Muscle layer of duodenum (tissue), 2 donors: ENCODE results near the gene PLOD3.
A peak's percentile ranks its signal among the peaks of the same experiment; 100 is the strongest.
"Not testable (repeated sequence)": the region's sequence is repeated elsewhere in the genome, so short reads cannot be mapped to it uniquely, and the experiment has no call there.

Experiments used
- H3K27ac ChIP-seq: one replicate; pipeline ENCODE4 v1.7.0; 2013; ENCODE audit warnings: mild to moderate bottlenecking, low read length
- H3K27me3 ChIP-seq: one replicate; pipeline ENCODE4 v1.7.0; 2013; ENCODE audit warnings: low read depth, mild to moderate bottlenecking, control low read depth, low read length
- H3K36me3 ChIP-seq, 2 donors: one replicate each; pipeline ENCODE4 v1.7.0; 2013; ENCODE audit warnings: low read length in 2 of 2, control low read depth in 1 of 2, mild to moderate bottlenecking in 1 of 2; ENCODE audit not compliant: insufficient read depth in 2 of 2, control insufficient read depth in 1 of 2
- H3K4me1 ChIP-seq, 2 donors: one replicate each; pipeline ENCODE4 v1.7.0; 2013; ENCODE audit warnings: low read length in 2 of 2, mild to moderate bottlenecking in 2 of 2, control low read depth in 1 of 2, moderate library complexity in 1 of 2; ENCODE audit not compliant: insufficient read depth in 2 of 2, control insufficient read depth in 1 of 2
- H3K4me3 ChIP-seq, 2 donors: one replicate each; pipeline ENCODE4 v1.7.0; 2013; ENCODE audit warnings: low read length in 2 of 2, low read depth in 1 of 2, mild to moderate bottlenecking in 1 of 2
- H3K9me3 ChIP-seq, 2 donors: one replicate each; pipeline ENCODE4 v1.7.0; 2013; ENCODE audit warnings: low read length in 2 of 2, control low read depth in 1 of 2, mild to moderate bottlenecking in 1 of 2; ENCODE audit not compliant: control insufficient read depth in 1 of 2
- donor health status: healthy.

PLOD3 gene, protein sequence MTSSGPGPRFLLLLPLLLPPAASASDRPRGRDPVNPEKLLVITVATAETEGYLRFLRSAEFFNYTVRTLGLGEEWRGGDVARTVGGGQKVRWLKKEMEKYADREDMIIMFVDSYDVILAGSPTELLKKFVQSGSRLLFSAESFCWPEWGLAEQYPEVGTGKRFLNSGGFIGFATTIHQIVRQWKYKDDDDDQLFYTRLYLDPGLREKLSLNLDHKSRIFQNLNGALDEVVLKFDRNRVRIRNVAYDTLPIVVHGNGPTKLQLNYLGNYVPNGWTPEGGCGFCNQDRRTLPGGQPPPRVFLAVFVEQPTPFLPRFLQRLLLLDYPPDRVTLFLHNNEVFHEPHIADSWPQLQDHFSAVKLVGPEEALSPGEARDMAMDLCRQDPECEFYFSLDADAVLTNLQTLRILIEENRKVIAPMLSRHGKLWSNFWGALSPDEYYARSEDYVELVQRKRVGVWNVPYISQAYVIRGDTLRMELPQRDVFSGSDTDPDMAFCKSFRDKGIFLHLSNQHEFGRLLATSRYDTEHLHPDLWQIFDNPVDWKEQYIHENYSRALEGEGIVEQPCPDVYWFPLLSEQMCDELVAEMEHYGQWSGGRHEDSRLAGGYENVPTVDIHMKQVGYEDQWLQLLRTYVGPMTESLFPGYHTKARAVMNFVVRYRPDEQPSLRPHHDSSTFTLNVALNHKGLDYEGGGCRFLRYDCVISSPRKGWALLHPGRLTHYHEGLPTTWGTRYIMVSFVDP

GRCh38 chr7:101217388-101218235 lies at the start of gene PLOD3, which contains the start of gene ZNHIT1:
TSS of gene PLOD3 (minus strand) at chr7:101217581. CDS start at chr7:101217274, 307 bp downstream.
TSS of gene ZNHIT1 (plus strand) at chr7:101218165. CDS start at chr7:101218196, 31 bp downstream.
- H3K27ac ChIP-seq, result peak within 1 kb of the TSS; percentile 97
- H3K9me3 ChIP-seq, result no peaks in the 10 kb centered on the region
- H3K4me1 ChIP-seq, result peaks cover 0 to 33% of the 10 kb centered on the region in 2 donors
- peaks cover 5 to 12% of the 10 kb centered on the region in 2 donors for H3K36me3 ChIP-seq
- H3K27me3 ChIP-seq, result no peaks in the 10 kb centered on the region
- H3K4me3 ChIP-seq, result peak within 1 kb of the TSS; percentile 89 to 94

GRCh38 chr7:101265622-101266516 lies 48.5 kb upstream of the PLOD3 start:
- no peaks in the 10 kb centered on the region for H3K36me3 ChIP-seq
- H3K4me1 ChIP-seq, result no peaks in the 10 kb centered on the region
- no peak overlapping the region for H3K27ac ChIP-seq
- no peaks in the 10 kb centered on the region for H3K27me3 ChIP-seq
- H3K4me3 ChIP-seq, result no peak overlapping the region
- no peaks in the 10 kb centered on the region for H3K9me3 ChIP-seq

DNA sequence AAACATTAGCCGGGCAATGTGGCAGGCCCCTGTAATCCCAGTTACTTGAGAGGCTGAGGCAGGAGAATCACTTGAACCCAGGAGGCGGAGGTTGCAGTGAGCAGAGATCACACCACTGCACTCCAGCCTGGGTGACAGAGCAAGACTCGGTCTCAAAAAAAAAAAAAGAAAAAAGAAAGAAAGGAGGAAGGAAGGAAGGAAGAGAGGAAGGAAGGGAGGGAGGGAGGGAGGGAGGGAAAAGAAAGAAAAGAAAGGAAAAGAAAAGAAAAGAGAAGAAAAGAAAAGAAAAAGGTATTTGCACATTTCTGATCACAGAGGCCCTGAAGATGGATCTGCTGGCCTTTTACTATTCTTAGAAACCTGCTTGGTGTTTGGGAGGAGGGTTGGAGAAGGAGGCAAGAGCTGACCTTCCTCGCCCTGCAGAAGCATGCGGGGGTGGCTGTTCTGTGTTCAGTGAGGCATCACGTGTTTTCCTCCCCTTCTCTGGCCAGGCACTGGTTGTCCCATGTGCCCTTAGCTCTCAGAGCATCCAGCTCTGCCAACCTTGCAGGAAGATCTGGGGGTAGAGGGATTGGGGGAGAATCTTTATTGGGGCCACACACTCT lies 46.8 kb upstream of the PLOD3 start:
- H3K4me3 ChIP-seq, H3K4me1 ChIP-seq, H3K36me3 ChIP-seq, H3K27me3 ChIP-seq, H3K27ac ChIP-seq, H3K9me3 ChIP-seq: not testable (repeated sequence)

DNA sequence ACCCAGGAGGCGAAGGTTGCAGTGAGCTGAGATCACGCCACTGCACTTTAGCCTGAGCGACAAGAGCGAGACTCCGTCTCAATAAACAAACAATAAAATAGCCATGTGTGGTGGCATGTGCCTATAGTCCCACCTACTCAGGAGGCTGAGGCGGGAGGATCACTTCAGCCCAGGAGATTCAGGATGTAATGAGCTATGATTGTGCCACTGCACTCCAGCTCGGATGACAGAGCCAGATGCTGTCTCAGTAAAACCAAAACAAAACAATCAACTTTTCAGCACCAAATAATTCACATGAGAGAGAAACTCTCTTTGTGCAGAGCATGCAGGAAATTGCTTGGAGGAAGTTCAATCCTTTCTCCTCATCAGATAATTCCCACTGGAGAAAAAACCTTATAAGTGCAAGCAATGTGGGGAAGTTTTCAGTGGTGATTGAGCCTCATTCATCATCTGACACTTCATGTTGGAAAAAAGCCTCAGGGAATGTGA lies 40.9 kb upstream of the PLOD3 start:
- Histone ChIP-seq H3K4me1 (no peaks in the 10 kb centered on the region), H3K4me3 (no peak overlapping the region), H3K27me3 (no peaks in the 10 kb centered on the region)

GRCh38 chr7:101255796-101256195 lies 38.4 kb upstream of the PLOD3 start:
- Histone ChIP-seq H3K4me3 (no peak overlapping the region), H3K4me1 (peaks cover 0 to 8% of the 10 kb centered on the region in 2 donors), H3K9me3 (no peaks in the 10 kb centered on the region)

More for the DNA sequence above, 40.9 kb upstream of the PLOD3 start:
- Histone ChIP-seq H3K27ac (no peak overlapping the region), H3K9me3 (no peaks in the 10 kb centered on the region), H3K36me3 (no peaks in the 10 kb centered on the region)

GRCh38 chr7:101253199-101253598 lies 35.8 kb upstream of the PLOD3 start:
- not testable (repeated sequence) for H3K9me3 ChIP-seq, H3K27ac ChIP-seq, H3K27me3 ChIP-seq
- H3K4me3 ChIP-seq, result peak overlapping the region in 1 of 2 donors; percentile 92
- peaks cover 0 to 10% of the 10 kb centered on the region in 2 donors for H3K36me3 ChIP-seq
- H3K4me1 ChIP-seq, result peaks cover 0 to 15% of the 10 kb centered on the region in 2 donors

More at GRCh38 chr7:101255796-101256195, 38.4 kb upstream of the PLOD3 start:
- Histone ChIP-seq H3K36me3 (no peaks in the 10 kb centered on the region), H3K27ac (no peak overlapping the region), H3K27me3 (no peaks in the 10 kb centered on the region)

DNA sequence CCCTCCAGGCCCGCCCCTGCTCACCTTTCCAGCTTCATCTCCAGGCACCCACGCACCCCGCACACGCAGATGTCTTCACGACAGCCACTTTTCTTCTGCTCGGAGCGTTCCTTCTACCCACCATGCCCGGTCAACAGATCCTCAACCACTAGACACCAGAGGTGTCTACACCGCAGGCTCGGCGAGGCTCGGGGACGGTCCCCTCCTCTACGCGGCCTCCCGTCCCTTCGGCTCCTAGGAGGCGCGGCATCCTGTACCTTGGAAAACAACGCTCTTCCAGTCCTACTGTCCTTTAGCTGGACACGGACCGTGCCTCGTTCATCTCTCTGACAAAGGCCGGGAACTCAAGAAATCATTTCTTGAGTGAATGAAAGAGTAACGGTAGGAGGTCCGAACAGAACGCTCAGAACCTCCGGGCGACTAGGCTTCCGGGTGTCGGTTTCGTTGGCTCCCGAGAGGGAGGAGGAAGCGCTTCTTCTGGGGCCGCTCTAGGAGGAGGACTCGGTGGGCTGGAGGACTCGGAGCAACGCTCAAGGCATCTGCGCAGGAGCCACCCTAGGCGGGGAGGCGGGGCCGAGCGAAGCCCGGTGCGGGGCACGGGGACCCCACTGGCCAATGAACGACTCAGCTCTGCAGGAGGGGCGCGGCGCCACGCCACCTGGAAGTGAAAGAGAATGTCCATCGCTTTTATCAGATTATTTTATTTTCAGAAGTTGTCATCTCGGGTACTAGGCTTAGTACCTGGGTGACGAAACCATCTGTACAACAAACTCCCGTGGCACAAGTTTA lies 34.7 kb upstream of the PLOD3 start:
- peaks cover 0 to 10% of the 10 kb centered on the region in 2 donors for H3K36me3 ChIP-seq
- peaks cover 0 to 15% of the 10 kb centered on the region in 2 donors for H3K4me1 ChIP-seq
- peak overlapping the region; percentile 92 to 99 for H3K4me3 ChIP-seq
- no peaks in the 10 kb centered on the region for H3K9me3 ChIP-seq
- no peaks in the 10 kb centered on the region for H3K27me3 ChIP-seq
- H3K27ac ChIP-seq, result peak overlapping the region; percentile 91

- no peak overlapping the region for H3K27ac ChIP-seq
- H3K9me3 ChIP-seq, result no peaks in the 10 kb centered on the region
- H3K4me3 ChIP-seq, result no peak overlapping the region
- no peaks in the 10 kb centered on the region for H3K27me3 ChIP-seq
- H3K4me1 ChIP-seq, result peaks cover 0 to 23% of the 10 kb centered on the region in 2 donors
- peaks cover 0 to 10% of the 10 kb centered on the region in 2 donors for H3K36me3 ChIP-seq
Measured at GRCh38 chr7:101250324-101250723, 32.9 kb upstream of the PLOD3 start.

GRCh38 chr7:101248276-101248675 lies 30.9 kb upstream of the PLOD3 start:
- Histone ChIP-seq H3K4me3 (no peak overlapping the region), H3K36me3 (peaks cover 0 to 10% of the 10 kb centered on the region in 2 donors), H3K27ac (no peak overlapping the region), H3K9me3 (no peaks in the 10 kb centered on the region), H3K4me1 (peaks cover 5 to 35% of the 10 kb centered on the region in 2 donors), H3K27me3 (no peaks in the 10 kb centered on the region)
